ENCODE results near the gene STK32C. TPM values are rescaled to one million over a fixed set of nuclear protein-coding genes. Genes with fewer than 3 reads are reported as not detected.
A peak's percentile ranks its signal among the peaks of the same experiment; 100 is the strongest.

Gene STK32C
- total RNA-seq, 6 donors from 2014 or later: 4.8 to 18.3 (median 15.6) TPM

DNA sequence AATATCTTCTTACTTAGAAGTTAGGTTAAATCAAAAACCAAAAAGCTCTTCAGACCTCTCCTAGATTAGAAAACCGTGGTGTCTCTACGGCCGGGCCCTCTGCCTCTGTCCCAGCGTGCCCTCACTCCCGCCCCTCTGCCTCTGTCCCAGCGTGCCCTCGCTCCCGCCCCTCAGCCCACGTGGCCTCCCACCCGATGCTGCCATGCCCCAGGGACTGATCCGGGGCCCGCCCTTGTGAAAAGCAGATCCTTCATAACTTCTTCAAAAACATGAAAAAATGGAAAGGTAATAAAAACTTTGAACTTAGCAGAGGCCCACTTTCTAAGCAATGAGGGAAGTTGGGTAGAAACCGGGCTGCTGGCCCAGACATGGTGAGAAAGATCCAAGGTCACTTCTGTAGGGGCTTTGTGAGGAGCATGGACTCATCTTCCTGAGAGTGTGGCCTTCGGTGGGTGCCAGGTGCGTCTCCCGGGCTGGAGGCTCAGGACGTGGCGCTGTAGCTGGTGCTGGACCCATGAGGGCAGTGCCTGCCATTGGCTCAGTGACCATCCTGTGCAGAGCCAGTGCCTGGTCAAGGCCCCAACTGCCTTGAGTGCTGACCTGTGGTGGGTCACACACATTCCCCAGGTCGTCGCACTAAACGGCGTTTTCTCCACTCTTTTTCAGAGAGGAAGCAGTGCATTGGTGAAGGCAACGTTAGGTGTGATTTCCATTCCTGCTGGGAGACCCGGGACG lies 125.9 kb downstream of the STK32C start:
- H3K9me3 ChIP-seq: no peaks in the 10 kb centered on the region
- no peak overlapping the region for H3K4me3 ChIP-seq
- H3K27ac ChIP-seq: no peak overlapping the region
- ATAC-seq (ENCODE audit: low FRiP score in 2 of 2): no peak
- H3K27me3 ChIP-seq: peaks cover 0 to 24% (median 16%) of the 10 kb centered on the region in 4 donors
- WGBS, 2 donors: 69 to 72% methylated on average over 25 of the region's 25 CpGs
- H3K36me3 ChIP-seq: no peaks in the 10 kb centered on the region
- peaks cover 10 to 17% (median 13%) of the 10 kb centered on the region in 4 donors for H3K4me1 ChIP-seq
- TF ChIP-seq CTCF (IDR thresholded peaks at IDR 0.05): no peak
- TF ChIP-seq POLR2A (IDR thresholded peaks at IDR 0.05): no peak
- no peak for TF ChIP-seq EP300 (IDR thresholded peaks at IDR 0.05)
- TF ChIP-seq POLR2AphosphoS5 (IDR thresholded peaks at IDR 0.05): no peak
- DNase-seq: peak in 1 of 2 donors; percentile 55

GRCh38 chr10:132180736-132181135 lies 127.0 kb downstream of the STK32C start:
- Histone ChIP-seq H3K27me3 (peaks cover 0 to 14% (median 8%) of the 10 kb centered on the region in 4 donors), H3K9me3 (no peaks in the 10 kb centered on the region), H3K27ac (no peak overlapping the region), H3K36me3 (no peaks in the 10 kb centered on the region), H3K4me3 (no peak overlapping the region), H3K4me1 (peaks cover 2 to 10% (median 4%) of the 10 kb centered on the region in 4 donors)
- 49 to 55% methylated on average over 13 to 14 of the region's 14 CpGs for WGBS, 2 donors
- ATAC-seq (ENCODE audit: low FRiP score in 2 of 2): no peak
- TF ChIP-seq POLR2A (IDR thresholded peaks at IDR 0.05) (no peak), EP300 (IDR thresholded peaks at IDR 0.05) (no peak), CTCF (IDR thresholded peaks at IDR 0.05) (no peak), POLR2AphosphoS5 (IDR thresholded peaks at IDR 0.05) (no peak)
- DNase-seq: no peak

- H3K27ac ChIP-seq: no peak overlapping the region
- peaks cover 0 to 5% (median 0%) of the 10 kb centered on the region in 4 donors for H3K4me1 ChIP-seq
- TF ChIP-seq CTCF (IDR thresholded peaks at IDR 0.05) (no peak), EP300 (IDR thresholded peaks at IDR 0.05) (no peak), POLR2A (IDR thresholded peaks at IDR 0.05) (no peak), POLR2AphosphoS5 (IDR thresholded peaks at IDR 0.05) (no peak)
- H3K9me3 ChIP-seq: no peaks in the 10 kb centered on the region
- WGBS, 2 donors: 76 to 79% methylated on average over 9 to 16 of the region's 16 CpGs
- no peak overlapping the region for H3K4me3 ChIP-seq
- H3K36me3 ChIP-seq: no peaks in the 10 kb centered on the region
- ATAC-seq (ENCODE audit: low FRiP score in 2 of 2): peak in 1 of 2 donors; percentile 16
- H3K27me3 ChIP-seq: peaks cover 0 to 4% (median 0%) of the 10 kb centered on the region in 4 donors
- DNase-seq: no peak
These were observed 128.0 kb downstream of the STK32C start for GRCh38 chr10:132179551-132180392.

DNA sequence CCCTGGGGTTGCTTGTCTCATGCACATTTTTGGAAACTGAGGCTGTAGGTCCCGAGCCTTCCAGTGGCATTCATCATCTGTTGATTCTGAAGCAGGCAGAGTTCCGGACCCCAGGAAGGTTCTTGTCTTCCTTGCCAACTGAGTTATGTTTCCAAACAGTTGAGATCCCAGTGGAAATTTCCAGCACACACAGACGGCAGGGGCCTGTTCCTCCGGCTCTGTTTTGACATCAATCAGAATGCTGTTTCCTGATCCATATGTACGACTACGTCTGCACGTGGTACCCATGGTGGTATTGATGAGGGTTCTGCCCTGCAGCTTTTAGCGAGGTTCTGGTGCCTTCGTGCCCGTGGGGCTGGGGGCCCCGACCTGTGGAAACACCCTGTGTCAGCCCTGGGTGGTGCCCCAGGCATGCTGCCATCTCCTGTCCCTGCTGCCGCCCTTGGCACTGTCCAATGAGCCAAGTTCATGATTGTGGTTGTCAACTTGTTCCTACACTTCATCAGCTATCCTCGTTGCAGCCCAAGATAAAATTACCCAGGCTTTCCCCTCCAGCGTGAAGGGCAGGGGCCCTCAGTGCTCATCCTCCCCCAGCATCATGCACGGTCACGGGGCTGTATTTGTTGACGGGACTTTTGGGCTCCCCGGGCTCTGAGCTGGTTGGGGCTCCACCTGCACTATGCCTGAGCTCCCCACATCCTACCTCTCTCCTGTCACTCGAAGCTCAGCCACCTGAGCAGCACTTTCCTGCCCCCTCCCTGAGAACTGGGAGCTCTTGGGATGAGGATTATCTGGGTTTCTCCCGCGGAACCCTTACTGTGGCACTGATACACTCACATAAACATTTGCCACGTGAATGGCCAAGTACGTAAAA lies 128.8 kb downstream of the STK32C start:
- 76 to 82% methylated on average over 13 to 23 of the region's 23 CpGs for WGBS, 2 donors
- TF ChIP-seq EP300 (IDR thresholded peaks at IDR 0.05) (no peak), CTCF (IDR thresholded peaks at IDR 0.05) (no peak), POLR2AphosphoS5 (IDR thresholded peaks at IDR 0.05) (no peak), POLR2A (IDR thresholded peaks at IDR 0.05) (no peak)
- no peaks in the 10 kb centered on the region for H3K9me3 ChIP-seq
- DNase-seq (peak in 1 of 2 donors; percentile 55), ATAC-seq (ENCODE audit: low FRiP score in 2 of 2) (no peak)
- H3K27ac ChIP-seq: no peak overlapping the region
- peaks cover 0 to 3% (median 0%) of the 10 kb centered on the region in 4 donors for H3K27me3 ChIP-seq
- H3K36me3 ChIP-seq: no peaks in the 10 kb centered on the region
- H3K4me1 ChIP-seq: peaks cover 0 to 5% (median 0%) of the 10 kb centered on the region in 4 donors
- H3K4me3 ChIP-seq: no peak overlapping the region

Measured in upper lobe of left lung (tissue), 6 donors.